HCT116 (cell line): ENCODE measurements around the gene CRHR1. TPM values are rescaled to one million over a fixed set of nuclear protein-coding genes. Genes with fewer than 3 reads are reported as not detected.

Source experiments
- ATAC-seq: fragments of 200-7000 bp; cut with Tn5 transposase; 2 replicates; pipeline ENCODE4 v1.9.1; 2020; ENCODE audit warnings: mild to moderate bottlenecking, moderate library complexity
- BruUV-seq: library from RNA; stranded (reverse); fragments of 400-500 nt; replicated peaks from 2 replicates; lab custom pipeline; 2021; lab: Mats Ljungman, UMichigan
- CTCF ChIA-PET: fragments of 300-600 bp; sonication (Branson Sonifier 250); formaldehyde crosslinking; loops from one replicate; lab custom pipeline; 2021; ENCODE audit warnings: antibody characterized with exemption; lab: Charles Lee
- POLR2A ChIA-PET: fragments of 300-600, 350-600 bp; sonication (Branson Sonifier 250); formaldehyde crosslinking; loops from one replicate; lab custom pipeline; 2021; ENCODE audit warnings: antibody characterized with exemption; lab: Charles Lee
- RAD21 ChIA-PET, 2 experiments: fragments of 300-600 bp; sonication (Branson Sonifier 250); formaldehyde crosslinking; loops; one replicate each; lab custom pipeline; 2023; ENCODE audit warnings: low total read pairs in 2 of 2; ENCODE audit not compliant: uncharacterized antibody in 2 of 2, unreplicated experiment in 2 of 2, low non-redundant PET in 1 of 2; lab: Charles Lee
- DNase-seq: peaks from one replicate; pipeline ENCODE4 v3.0.0-alpha.2; 2010; ENCODE audit warnings: low read depth, low spot score
- H2AFZ ChIP-seq: fragments of 200-600 bp; shearing (Covaris generic), sonication (generic); 2 replicates; pipeline ENCODE4 v1.6.1; 2017; ENCODE audit warnings: low read depth, mixed run types, mixed read lengths, antibody characterized with exemption, low read length; ENCODE audit not compliant: poor library complexity, severe bottlenecking
- H3K27ac ChIP-seq: 2 replicates; pipeline ENCODE4 v1.5.1; 2012; ENCODE audit warnings: low read depth, low read length
- H3K27me3 ChIP-seq: fragments of 200-600 bp; sonication (generic); 2 replicates; pipeline ENCODE4 v1.6.1; 2016; ENCODE audit warnings: mixed run types, low read length, mixed read lengths; ENCODE audit not compliant: insufficient read depth
- H3K36me3 ChIP-seq, 2 experiments: fragments of 200-500 bp in 1 of 2; fragments of 200-600 bp in 1 of 2; sonication (Bioruptor generic) in 1 of 2; sonication (generic) in 1 of 2; 2 replicates each; pipeline versions ENCODE4 v1.5.1 to v1.6.1; 2014 to 2016; ENCODE audit warnings: low read length in 2 of 2, inconsistent platforms in 1 of 2, mixed read lengths in 1 of 2, mixed run types in 1 of 2; ENCODE audit not compliant: insufficient read depth in 2 of 2, control insufficient read depth in 1 of 2
- H3K4me1 ChIP-seq, 2 experiments: fragments of 200-600 bp in 1 of 2; sonication (generic) in 1 of 2; 2 replicates each; pipeline versions ENCODE4 v1.5.1 to v1.6.1; 2012 to 2017; ENCODE audit warnings: low read length in 2 of 2, inconsistent platforms in 1 of 2, mild to moderate bottlenecking in 1 of 2, mixed read lengths in 1 of 2, mixed run types in 1 of 2, moderate library complexity in 1 of 2; ENCODE audit not compliant: insufficient read depth in 2 of 2, control insufficient read depth in 1 of 2
- H3K4me2 ChIP-seq: fragments of 200-600 bp; sonication (generic); 2 replicates; pipeline ENCODE4 v1.6.1; 2017; ENCODE audit warnings: mixed run types, low read length, mixed read lengths
- H3K4me3 ChIP-seq, 2 experiments: fragments of 200-600 bp in 1 of 2; sonication (generic) in 1 of 2; replicated peaks in 1 of 2; 2 replicates each; pipeline ENCODE4 v1.5.1; 2011 to 2016; ENCODE audit warnings: low read length in 2 of 2, control low read depth in 1 of 2, low read depth in 1 of 2, mild to moderate bottlenecking in 1 of 2, mixed read lengths in 1 of 2, mixed run types in 1 of 2
- H3K79me2 ChIP-seq: fragments of 200-600 bp; sonication (generic); 2 replicates; pipeline ENCODE4 v1.6.1; 2017; ENCODE audit warnings: mild to moderate bottlenecking, mixed run types, low read length, moderate library complexity, mixed read lengths; ENCODE audit not compliant: insufficient read depth
- H3K9ac ChIP-seq: fragments of 200-600 bp; sonication (generic); 2 replicates; pipeline ENCODE4 v1.6.1; 2016; ENCODE audit warnings: low read length, mixed read lengths
- H3K9me2 ChIP-seq: fragments of 200-600 bp; sonication (generic), shearing (Covaris generic); 2 replicates; pipeline ENCODE4 v1.6.1; 2017; ENCODE audit warnings: mixed run types, mild to moderate bottlenecking, moderate library complexity; ENCODE audit not compliant: insufficient read depth
- H3K9me3 ChIP-seq, 2 experiments: fragments of 200-500 bp in 1 of 2; fragments of 200-600 bp in 1 of 2; sonication (Bioruptor generic) in 1 of 2; sonication (generic) in 1 of 2; 2 replicates each; pipeline ENCODE4 v1.6.1; 2014 to 2017; ENCODE audit warnings: low read length in 2 of 2, mixed read lengths in 2 of 2, inconsistent platforms in 1 of 2, low read depth in 1 of 2, mild to moderate bottlenecking in 1 of 2, mixed run types in 1 of 2, moderate library complexity in 1 of 2; ENCODE audit not compliant: control insufficient read depth in 1 of 2, insufficient read depth in 1 of 2
- H4K20me1 ChIP-seq: fragments of 200-600 bp; sonication (generic), shearing (Covaris generic); 2 replicates; pipeline ENCODE4 v1.6.1; 2017; ENCODE audit warnings: mixed run types, mild to moderate bottlenecking, moderate library complexity; ENCODE audit not compliant: insufficient read depth
- CBX3 ChIP-seq: IDR thresholded peaks from 2 replicates; pipeline ENCODE4 v1.6.1; 2012; ENCODE audit warnings: low read depth
- EZH2phosphoT487 ChIP-seq: fragments of 200-600 bp; IDR thresholded peaks from 2 replicates; pipeline ENCODE4 v1.6.1; 2018; ENCODE audit warnings: antibody characterized with exemption, borderline replicate concordance
- FOSL1 ChIP-seq: IDR thresholded peaks from 2 replicates; pipeline ENCODE4 v1.6.1; 2012; ENCODE audit warnings: low read depth
- POLR2A ChIP-seq: IDR thresholded peaks from 2 replicates; pipeline ENCODE4 v1.7.0; 2011; ENCODE audit warnings: borderline replicate concordance; ENCODE audit not compliant: insufficient read depth, insufficient read length; ENCODE audit errors: extremely low read depth
- POLR2AphosphoS5 ChIP-seq: IDR thresholded peaks from 2 replicates; pipeline ENCODE4 v1.6.1; 2011; ENCODE audit warnings: mild to moderate bottlenecking, low read depth, low read length, moderate library complexity
- REST ChIP-seq: IDR thresholded peaks from 2 replicates; pipeline ENCODE4 v1.6.1; 2012; ENCODE audit warnings: low read depth
- SIN3A ChIP-seq: IDR thresholded peaks from 2 replicates; pipeline ENCODE4 v1.6.1; 2012; ENCODE audit warnings: low read depth
- SRF ChIP-seq: IDR thresholded peaks from 2 replicates; pipeline ENCODE4 v1.6.1; 2012; ENCODE audit warnings: low read depth
- TCF7L2 ChIP-seq: IDR thresholded peaks from 2 replicates; pipeline ENCODE4 v1.7.0; 2011; ENCODE audit warnings: borderline replicate concordance, inconsistent platforms; ENCODE audit not compliant: insufficient read depth, insufficient read length; ENCODE audit errors: extremely low read depth
- intact Hi-C: fragments of 100-400 bp; cut with micrococcal nuclease; formaldehyde crosslinking; loops from 2 replicates; pipeline ENCODE4 v1.10.0; 2022
- total RNA-seq: library from RNA; stranded (reverse); gene quantifications from one replicate; pipeline ENCODE4 v1.2.1, GENCODE V29; 2021; ENCODE audit not compliant: unreplicated experiment

The CRHR1 gene
- total RNA-seq, 1 experiment from 2014 or later, result 0.12 TPM

- intact Hi-C loops, result no loop called here
- ATAC-seq, result no peak
- Histone ChIP-seq H3K27ac (no peak overlapping the region), H3K27me3 (peaks cover 3% of the 10 kb centered on the region; the same call in 1 of the 2 replicates), H3K4me2 (no peak overlapping the region), H3K36me3 (no peaks in the 10 kb centered on the region), H2AFZ (no peak overlapping the region), H3K79me2 (no peaks in the 10 kb centered on the region), H3K4me1 (peaks cover 0 to 23% of the 10 kb centered on the region in 2 experiments; a peak in 2 of 4 replicates), H3K4me3 (no peak overlapping the region), H3K9ac (no peak overlapping the region), H3K9me2 (no peaks in the 10 kb centered on the region), H3K9me3 (no peaks in the 10 kb centered on the region), H4K20me1 (no peaks in the 10 kb centered on the region)
- ChIA-PET POLR2A (no interaction called here), CTCF (interaction anchor here (1.0 to 1.8 kb wide), 2 partner anchors 19 to 50 kb away, joined by 3 to 5 read pairs; no protein-coding TSS in a partner anchor), RAD21 (no interaction called here)
- no TSS peak for BruUV-seq
- DNase-seq, result no peak
- TF ChIP-seq TCF7L2, result no peak
- no peak for TF ChIP-seq CBX3
- TF ChIP-seq POLR2AphosphoS5, result no peak
- TF ChIP-seq EZH2phosphoT487, result no peak
Observed at GRCh38 chr17:45870342-45870974, 86.3 kb downstream of the CRHR1 start.

- Histone ChIP-seq H3K27ac (no peak overlapping the region), H3K4me1 (peaks cover 0 to 23% of the 10 kb centered on the region in 2 experiments; a peak in 2 of 4 replicates), H3K36me3 (no peaks in the 10 kb centered on the region), H3K4me3 (no peak overlapping the region), H3K9me3 (no peaks in the 10 kb centered on the region), H3K79me2 (no peaks in the 10 kb centered on the region), H2AFZ (no peak overlapping the region), H3K4me2 (no peak overlapping the region), H3K27me3 (no peaks in the 10 kb centered on the region), H4K20me1 (no peaks in the 10 kb centered on the region), H3K9me2 (no peaks in the 10 kb centered on the region), H3K9ac (no peak overlapping the region)
- ChIA-PET CTCF (interaction anchor here (1.0 kb wide), 2 partner anchors 51 to 78 kb away, joined by 3 read pairs; no protein-coding TSS in a partner anchor), RAD21 (no interaction called here), POLR2A (no interaction called here)
- no peak for DNase-seq
- TF ChIP-seq REST (no peak), EZH2phosphoT487 (no peak), CBX3 (no peak), SRF (no peak), SIN3A (no peak), FOSL1 (no peak), POLR2A (no peak)
- no TSS peak for BruUV-seq
- intact Hi-C loops, result no loop called here
- ATAC-seq, result no peak
Observed at GRCh38 chr17:45871718-45872117, 87.6 kb downstream of the CRHR1 start.
